Measurements from ENCODE around the gene TP53I11. TPM values are rescaled to one million over a fixed set of nuclear protein-coding genes. Genes with fewer than 3 reads are reported as not detected.

TP53I11 gene
- total RNA-seq, 1 experiment from 2014 or later = 11.1 TPM

- no peak for DNase-seq (ENCODE audit: low read depth)
Observed at GRCh38 chr11:44885065-44885810, 65.4 kb downstream of the TP53I11 start.

GRCh38 chr11:44884056-44884455 lies 66.6 kb downstream of the TP53I11 start:
- DNase-seq (ENCODE audit: low read depth) = no peak

GRCh38 chr11:44883277-44883676 lies 67.4 kb downstream of the TP53I11 start:
- DNase-seq (ENCODE audit: low read depth) = no peak

Other genes starting within 250 kb of the TP53I11 start
- gene TSPAN18, start 223.9 kb downstream of the TP53I11 start, total RNA-seq (2014; rRNA removed; shearing (Covaris generic)) = 0.96 and 2.1 TPM in 2 replicates
- 2.0 and 2.9 TPM in 2 replicates for gene PRDM11, start 195.8 kb upstream of the TP53I11 start, total RNA-seq (2014; rRNA removed; shearing (Covaris generic))